ENCODE results near the gene GABPA. TPM values are rescaled to one million over a fixed set of nuclear protein-coding genes. Genes with fewer than 3 reads are reported as not detected.
"Not testable (repeated sequence)": the region's sequence is repeated elsewhere in the genome, so short reads cannot be mapped to it uniquely, and the experiment has no call there.

GABPA gene
- total and polyA plus RNA-seq, 10 donors = 11.7 to 42.0 (median 33.0) TPM

- intact Hi-C loops (cut with DNase I; ENCODE audit: low total_unique reads) = no loop called here
- DNase-seq = no peak
- no peaks in the 10 kb centered on the region for H3K36me3 ChIP-seq
- no peaks in the 10 kb centered on the region for H3K27me3 ChIP-seq (replicated peaks in 1 of 7)
- no peak overlapping the region for H3K27ac ChIP-seq
- 71 to 97% (median 88%) methylated on average over 1 of the region's 1 CpG for WGBS, 5 donors
- no peak for TF ChIP-seq POLR2A (IDR thresholded peaks at IDR 0.05)
- TF ChIP-seq CTCF (IDR thresholded peaks at IDR 0.05 in 8 of 11, conservative IDR thresholded peaks at IDR 0.05 in 3 of 11) = no peak
- TF ChIP-seq POLR2AphosphoS5 (IDR thresholded peaks at IDR 0.05) = no peak
- H3K4me1 ChIP-seq = no peaks in the 10 kb centered on the region
- no peaks in the 10 kb centered on the region for H3K9me3 ChIP-seq
- H3K4me3 ChIP-seq = no peak overlapping the region
Observed at GRCh38 chr21:25689226-25689625, 45.5 kb upstream of the GABPA start.

DNA sequence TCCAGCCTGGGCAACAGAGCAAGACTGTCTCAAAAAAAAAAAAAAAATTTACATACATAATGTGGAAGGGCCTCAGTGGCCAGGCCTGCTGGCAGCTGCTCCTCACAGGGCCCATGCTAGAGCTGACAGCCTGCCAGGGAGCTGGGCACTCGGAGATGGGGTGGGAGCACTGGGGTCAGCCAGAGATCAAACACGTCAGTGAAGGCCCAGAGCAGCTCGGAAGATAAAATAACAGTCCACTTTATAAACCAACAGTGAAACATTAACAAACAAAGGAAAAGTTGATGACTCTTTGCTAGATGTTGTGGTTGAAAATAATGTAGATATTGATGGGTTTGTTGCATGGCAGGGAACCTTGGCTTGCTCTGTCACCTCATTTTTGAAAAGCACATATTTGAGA is 42.8 kb upstream of the GABPA start:
- no peak for TF ChIP-seq POLR2A (IDR thresholded peaks at IDR 0.05)
- no peak for TF ChIP-seq CTCF (IDR thresholded peaks at IDR 0.05 in 8 of 11, conservative IDR thresholded peaks at IDR 0.05 in 3 of 11)
- no peak for TF ChIP-seq POLR2AphosphoS5 (IDR thresholded peaks at IDR 0.05)
- intact Hi-C loops (cut with DNase I; ENCODE audit: low total_unique reads) = no loop called here
- H3K9me3 ChIP-seq = no peaks in the 10 kb centered on the region
- DNase-seq = no peak
- no peak overlapping the region for H3K27ac ChIP-seq
- no peaks in the 10 kb centered on the region for H3K27me3 ChIP-seq (replicated peaks in 1 of 7)
- no peaks in the 10 kb centered on the region for H3K36me3 ChIP-seq
- no peaks in the 10 kb centered on the region for H3K4me1 ChIP-seq
- 78 to 98% (median 86%) methylated on average over 3 of the region's 3 CpGs for WGBS, 5 donors
- H3K4me3 ChIP-seq = no peak overlapping the region

DNA sequence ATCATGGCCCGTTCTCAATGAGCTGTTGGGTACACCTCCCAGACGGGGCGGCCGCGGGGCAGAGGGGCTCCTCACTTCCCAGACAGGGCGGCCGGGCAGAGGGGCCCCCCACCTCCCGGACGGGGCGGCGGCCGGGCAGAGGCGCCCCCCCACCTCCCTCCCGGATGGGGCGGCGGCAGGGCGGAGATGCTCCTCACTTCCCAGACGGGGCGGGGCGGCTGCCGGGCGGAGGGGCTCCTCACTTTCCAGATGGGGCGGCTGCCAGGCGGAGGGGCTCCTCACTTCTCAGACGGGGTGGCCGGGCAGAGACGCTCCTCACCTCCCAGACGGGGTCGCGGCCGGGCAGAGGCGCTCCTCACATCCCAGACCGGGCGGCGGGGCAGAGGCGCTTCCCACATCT is 39.3 kb upstream of the GABPA start:
- H3K27me3 ChIP-seq (replicated peaks in 1 of 7); DNase-seq; intact Hi-C loops (cut with DNase I; ENCODE audit: low total_unique reads); H3K36me3 ChIP-seq; H3K9me3 ChIP-seq; H3K4me1 ChIP-seq; H3K27ac ChIP-seq; H3K4me3 ChIP-seq: not testable (repeated sequence)
- 92 to 98% (median 96%) methylated on average over 13 to 36 of the region's 36 CpGs for WGBS, 5 donors

DNA sequence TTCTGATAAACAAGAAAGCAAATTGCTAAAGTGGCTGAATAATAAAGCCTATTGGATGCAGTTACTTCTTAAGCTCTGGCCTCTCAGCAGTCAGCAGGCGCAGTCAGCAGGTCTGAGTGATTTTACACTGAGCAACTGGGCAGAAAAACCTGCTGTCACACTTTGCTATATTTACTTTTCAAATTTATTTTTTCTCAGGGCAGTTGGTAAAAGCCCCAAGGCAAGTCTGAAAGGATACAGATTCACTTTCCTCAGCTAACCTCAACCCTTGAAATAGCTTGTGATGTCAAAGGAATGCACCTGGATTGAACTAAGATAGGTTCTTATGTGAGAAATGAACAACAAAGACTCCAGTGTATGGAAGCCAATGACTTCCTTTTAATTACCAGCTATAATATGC is 34.0 kb upstream of the GABPA start:
- Histone ChIP-seq H3K36me3 (no peaks in the 10 kb centered on the region), H3K9me3 (no peaks in the 10 kb centered on the region), H3K27ac (no peak overlapping the region), H3K27me3 (replicated peaks in 1 of 7) (no peaks in the 10 kb centered on the region), H3K4me3 (no peak overlapping the region), H3K4me1 (no peaks in the 10 kb centered on the region)
- 96 to 100% (median 97%) methylated on average over 1 of the region's 1 CpG for WGBS, 5 donors
- TF ChIP-seq POLR2AphosphoS5 (IDR thresholded peaks at IDR 0.05) = no peak
- TF ChIP-seq POLR2A (IDR thresholded peaks at IDR 0.05) = no peak
- no peak for TF ChIP-seq CTCF (IDR thresholded peaks at IDR 0.05 in 8 of 11, conservative IDR thresholded peaks at IDR 0.05 in 3 of 11)
- intact Hi-C loops (cut with DNase I; ENCODE audit: low total_unique reads) = loop anchor here (10.0 kb wide), 1 partner anchor 276 kb away; no protein-coding TSS in a partner anchor
- no peak for DNase-seq

- intact Hi-C loops (cut with DNase I; ENCODE audit: low total_unique reads) = loop anchor here (10.0 kb wide), 1 partner anchor 277 kb away; no protein-coding TSS in a partner anchor
- H3K36me3 ChIP-seq = no peaks in the 10 kb centered on the region
- H3K27ac ChIP-seq = no peak overlapping the region
- H3K9me3 ChIP-seq = no peaks in the 10 kb centered on the region
- no peaks in the 10 kb centered on the region for H3K4me1 ChIP-seq
- TF ChIP-seq CTCF (IDR thresholded peaks at IDR 0.05 in 8 of 11, conservative IDR thresholded peaks at IDR 0.05 in 3 of 11) = no peak
- no peak for TF ChIP-seq POLR2AphosphoS5 (IDR thresholded peaks at IDR 0.05)
- no peak for TF ChIP-seq POLR2A (IDR thresholded peaks at IDR 0.05)
- H3K27me3 ChIP-seq (replicated peaks in 1 of 7) = no peaks in the 10 kb centered on the region
- H3K4me3 ChIP-seq = no peak overlapping the region
- WGBS, 5 donors = 60 to 76% (median 70%) methylated on average over 4 of the region's 4 CpGs
- no peak for DNase-seq
Observed at GRCh38 chr21:25701529-25701928, 33.2 kb upstream of the GABPA start.
